Skeletal muscle cell (primary cell): ENCODE measurements around the gene ZNF396.

Source experiments
- DNase-seq: peaks from one replicate; pipeline ENCODE4 v3.0.0-alpha.2; 2010; ENCODE audit warnings: low read depth
- H3K4me3 ChIP-seq: 2 replicates; pipeline ENCODE4 v1.5.1; 2011; ENCODE audit warnings: low read depth, mild to moderate bottlenecking, control low read depth, low read length, moderate library complexity

ZNF396 gene

DNA sequence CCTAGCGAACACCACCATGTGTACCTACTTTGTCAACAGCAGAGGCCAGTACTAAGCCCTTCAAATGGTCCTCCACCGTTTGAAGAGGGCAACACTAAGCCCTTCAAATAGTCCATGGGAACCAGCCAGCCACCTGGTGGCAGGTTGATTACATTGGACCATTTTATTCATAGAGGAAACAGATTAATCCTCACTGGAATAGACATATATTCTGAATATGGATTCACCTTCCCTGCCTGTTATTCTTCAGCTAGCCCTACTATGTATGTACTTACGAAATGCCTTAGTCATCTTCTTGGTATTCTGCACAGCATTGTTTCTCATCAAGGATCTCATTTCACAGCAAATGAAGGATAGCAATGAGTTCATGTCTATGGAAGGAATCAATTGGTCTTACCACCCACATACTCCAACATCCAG is 10.0 kb upstream of the ZNF396 start:
- H3K4me3 ChIP-seq: no peak overlapping the region
- DNase-seq: no peak

DNA sequence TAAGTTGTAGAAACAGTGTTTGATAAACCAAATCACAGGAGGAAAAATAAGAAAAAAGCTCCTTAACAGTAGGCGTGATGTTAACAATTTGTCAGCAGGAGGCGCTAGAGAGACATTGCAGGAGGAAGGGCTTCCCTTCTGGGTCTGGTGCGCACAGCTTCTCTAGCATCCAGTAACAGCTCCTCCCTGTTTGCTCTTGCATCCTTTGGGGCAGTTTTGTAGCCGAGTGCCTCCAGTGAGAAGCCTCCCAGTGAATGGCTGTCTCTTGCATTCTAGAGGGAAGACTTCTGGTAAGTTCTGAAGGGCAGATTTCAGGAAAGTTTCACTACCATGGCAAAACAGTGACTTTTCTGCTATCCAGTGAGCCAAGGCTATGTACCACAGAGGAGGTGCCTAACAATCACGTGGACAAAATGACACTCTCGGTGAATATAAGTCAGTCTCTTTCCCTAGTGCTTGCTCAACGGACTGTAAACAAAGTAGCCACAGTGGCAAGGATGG is 9.5 kb upstream of the ZNF396 start:
- no peak overlapping the region for H3K4me3 ChIP-seq

DNA sequence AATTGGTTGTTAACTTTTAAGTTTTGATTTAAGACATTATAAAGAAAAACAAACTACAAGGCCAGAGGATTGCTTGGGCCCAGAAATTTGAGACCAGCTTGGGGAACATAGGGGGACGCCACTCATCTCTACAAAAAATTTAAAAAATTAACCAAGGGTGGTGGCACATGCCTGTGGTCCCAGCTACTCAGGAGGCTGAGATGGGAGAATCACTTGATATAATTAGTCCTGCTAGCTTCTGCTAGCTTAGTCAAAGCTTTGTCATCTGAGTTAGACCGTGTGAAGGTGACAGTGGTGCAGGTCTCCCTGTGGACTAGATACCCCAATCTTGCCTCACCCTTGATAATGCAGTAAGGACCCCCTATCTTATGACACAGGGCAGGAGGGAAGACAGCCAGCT is 6.0 kb upstream of the ZNF396 start:
- H3K4me3 ChIP-seq: no peak overlapping the region
- DNase-seq: no peak

More for the DNA sequence above, 9.5 kb upstream of the ZNF396 start:
- DNase-seq: peak; percentile 44

- no peak for DNase-seq
Observed at GRCh38 chr18:35379421-35379820, 2.3 kb upstream of the ZNF396 start.

DNA sequence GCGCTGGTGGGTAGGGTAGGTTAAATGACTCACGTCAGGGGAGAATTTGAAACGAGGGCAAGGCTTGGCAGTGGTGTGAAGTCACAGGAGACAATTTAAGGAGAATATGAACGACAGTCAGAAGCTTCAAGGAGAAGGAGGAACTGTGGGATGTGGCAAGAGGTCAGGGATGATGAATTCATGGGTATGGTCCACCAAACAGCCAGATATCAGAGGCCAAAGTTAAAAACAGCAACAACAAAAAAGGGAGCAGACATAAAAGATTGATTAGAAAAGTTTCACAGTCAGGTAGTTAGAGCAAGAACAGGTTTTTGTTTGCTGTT is 1.4 kb upstream of the ZNF396 start:
- no peak for DNase-seq

More at GRCh38 chr18:35379421-35379820, 2.3 kb upstream of the ZNF396 start:
- H3K4me3 ChIP-seq: no peak overlapping the region

DNA sequence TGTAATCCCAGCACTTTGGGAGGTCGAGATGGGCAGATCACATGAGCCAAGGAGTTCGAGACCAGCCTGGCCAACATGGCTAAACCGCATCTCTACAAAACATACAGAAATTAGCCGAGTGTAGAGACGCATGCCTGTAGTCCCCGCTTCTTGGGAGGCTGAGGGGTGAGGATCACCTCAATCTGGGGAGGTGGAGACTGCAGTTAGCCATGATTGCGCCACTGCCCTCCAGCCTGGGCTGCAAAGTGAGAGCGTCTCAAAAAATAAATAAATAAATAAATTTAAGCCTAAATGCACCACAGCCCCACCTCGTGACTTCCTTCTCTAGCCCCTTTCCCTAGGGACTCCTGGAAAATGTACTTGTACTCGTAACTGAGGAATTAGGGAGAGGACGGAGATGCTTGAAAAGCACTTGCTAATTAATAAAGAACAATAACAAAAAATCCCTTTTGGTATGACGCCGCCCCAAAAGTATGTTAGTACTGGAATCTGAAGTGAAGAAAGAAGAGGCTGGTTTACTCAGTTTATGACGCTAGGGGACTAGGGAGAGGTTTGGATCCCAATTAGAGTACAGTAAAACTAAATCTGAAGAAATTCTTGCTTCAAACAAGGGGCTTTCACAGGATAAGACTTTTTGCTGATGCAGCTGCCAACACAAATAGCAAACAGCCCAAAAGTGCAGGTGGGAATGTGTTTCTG is 887 bp upstream of the ZNF396 start:
- H3K4me3 ChIP-seq: no peak overlapping the region
- no peak for DNase-seq

More for the DNA sequence above, 1.4 kb upstream of the ZNF396 start:
- H3K4me3 ChIP-seq: no peak overlapping the region

- peak overlapping the region; percentile 67 for H3K4me3 ChIP-seq
- no peak for DNase-seq
Observed at GRCh38 chr18:35376393-35376741, 770 bp downstream of the ZNF396 start.

DNA sequence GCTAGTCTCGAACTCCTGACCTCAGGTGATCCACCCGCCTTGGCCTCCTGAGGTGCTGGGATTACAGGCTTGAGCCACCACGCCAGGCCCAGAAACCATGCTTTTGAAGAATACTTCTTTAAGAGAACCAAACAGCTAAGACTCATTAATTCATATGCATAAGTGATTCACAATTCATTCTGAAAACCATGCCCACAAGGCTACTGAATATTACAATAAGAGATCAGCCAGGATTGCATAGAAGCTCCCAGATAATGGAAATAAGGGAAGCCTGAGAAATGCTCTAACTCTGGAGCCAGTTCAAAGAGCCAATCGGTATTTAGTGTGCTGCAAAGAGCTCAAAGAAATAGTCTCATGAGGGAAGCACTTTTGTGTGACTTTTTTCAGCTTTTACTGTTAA is 2.4 kb downstream of the ZNF396 start:
- no peak for DNase-seq

GRCh38 chr18:35371412-35372195 is 5.5 kb downstream of the ZNF396 start:
- H3K4me3 ChIP-seq: no peak overlapping the region
- DNase-seq: peak; percentile 25

More for the DNA sequence above, 2.4 kb downstream of the ZNF396 start:
- no peak overlapping the region for H3K4me3 ChIP-seq

DNA sequence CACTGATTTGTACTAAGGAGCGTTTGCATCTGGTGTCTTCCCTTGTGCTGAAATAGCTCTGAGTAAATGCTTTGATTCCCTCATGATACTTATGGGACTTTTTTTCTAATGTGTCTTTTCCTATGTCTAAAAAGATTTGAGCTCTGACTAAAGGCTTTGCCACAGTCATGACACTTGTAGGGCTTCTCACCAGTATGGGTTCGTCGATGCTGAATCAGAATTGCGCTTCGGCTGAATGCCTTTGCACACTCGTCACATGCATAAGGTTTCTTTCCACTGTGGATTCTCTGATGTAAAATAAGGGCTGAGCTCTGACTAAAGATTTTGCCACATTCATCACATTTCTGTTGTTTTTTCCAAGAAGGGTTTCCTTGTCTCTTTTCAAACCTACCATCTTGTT is 8.0 kb downstream of the ZNF396 start:
- no peak for DNase-seq
- H3K4me3 ChIP-seq: no peak overlapping the region

- DNase-seq: no peak
- H3K4me3 ChIP-seq: no peak overlapping the region
Observed at GRCh38 chr18:35368595-35368994, 8.5 kb downstream of the ZNF396 start.

- H3K4me3 ChIP-seq: no peak overlapping the region
- no peak for DNase-seq
Observed at GRCh38 chr18:35362531-35362930, 14.6 kb downstream of the ZNF396 start.

GRCh38 chr18:35361570-35362321 is 15.4 kb downstream of the ZNF396 start:
- no peak overlapping the region for H3K4me3 ChIP-seq
- DNase-seq: no peak

GRCh38 chr18:35355140-35355618 is 22.0 kb downstream of the ZNF396 start:
- H3K4me3 ChIP-seq: peak overlapping the region; percentile 31
- peak; percentile 64 for DNase-seq

GRCh38 chr18:35352778-35353177 is 24.4 kb downstream of the ZNF396 start:
- no peak overlapping the region for H3K4me3 ChIP-seq
- no peak for DNase-seq

- no peak overlapping the region for H3K4me3 ChIP-seq
- no peak for DNase-seq
Observed at GRCh38 chr18:35352283-35352682, 24.9 kb downstream of the ZNF396 start.

GRCh38 chr18:35348001-35348400 is 29.1 kb downstream of the ZNF396 start:
- DNase-seq: no peak

DNA sequence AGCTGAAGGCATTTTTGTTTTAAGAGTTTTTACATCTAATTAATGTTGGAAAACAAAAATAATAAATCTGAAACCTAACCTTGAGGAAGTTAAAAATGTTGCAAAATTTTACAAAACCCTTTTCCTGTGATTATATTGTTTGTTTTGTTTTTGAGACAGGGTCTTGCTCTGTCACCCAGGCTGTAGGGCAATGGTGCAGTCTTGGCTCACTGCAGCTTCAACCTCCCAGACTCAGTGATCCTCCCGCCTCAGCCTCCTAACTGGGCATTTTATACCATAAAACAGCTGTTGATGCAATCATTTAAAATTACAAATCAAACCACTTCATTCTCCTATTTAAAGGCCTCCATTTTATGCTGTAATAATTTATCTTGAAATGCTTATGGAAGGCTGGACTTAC is 31.2 kb downstream of the ZNF396 start:
- no peak for DNase-seq

More at GRCh38 chr18:35348001-35348400, 29.1 kb downstream of the ZNF396 start:
- no peak overlapping the region for H3K4me3 ChIP-seq

GRCh38 chr18:35345460-35345921 is 31.6 kb downstream of the ZNF396 start:
- H3K4me3 ChIP-seq: no peak overlapping the region
- no peak for DNase-seq

More for the DNA sequence above, 31.2 kb downstream of the ZNF396 start:
- no peak overlapping the region for H3K4me3 ChIP-seq
